ENCODE results near the gene DOC2A. TPM values are rescaled to one million over a fixed set of nuclear protein-coding genes. Genes with fewer than 3 reads are reported as not detected.

DOC2A gene
- total and polyA plus RNA-seq, 4 donors: 7.6 to 61.6 (median 37.6) TPM

- peaks cover 77% of the 10 kb centered on the region for H3K36me3 ChIP-seq (ENCODE audit: control insufficient read depth, insufficient read depth, low read length)
- H3K9me3 ChIP-seq (ENCODE audit: control insufficient read depth, insufficient read depth, low read length): no peaks in the 10 kb centered on the region
- no peak overlapping the region for H3K4me3 ChIP-seq (ENCODE audit: low read depth, low read length)
- peaks cover 22% of the 10 kb centered on the region for H3K4me1 ChIP-seq (ENCODE audit: control insufficient read depth, insufficient read depth, low read length)
- WGBS (ENCODE audit: insufficient coverage): no CpG with 5 or more reads among the region's 5 CpGs
- DNase-seq (ENCODE audit: low read depth in 4 of 6, low spot score in 6 of 6): no peak
- H3K27me3 ChIP-seq (ENCODE audit: control insufficient read depth, insufficient read depth, low read length): no peaks in the 10 kb centered on the region
- no peak overlapping the region for H3K27ac ChIP-seq (ENCODE audit: low read depth, low read length)
These were observed 19.3 kb downstream of the DOC2A start for GRCh38 chr16:29991571-29991904.

GRCh38 chr16:29990883-29991570 lies 19.8 kb downstream of the DOC2A start:
- DNase-seq (ENCODE audit: low read depth in 4 of 6, low spot score in 6 of 6): no peak
- H3K9me3 ChIP-seq (ENCODE audit: control insufficient read depth, insufficient read depth, low read length): no peaks in the 10 kb centered on the region
- 90% methylated on average over 28 of the region's 35 CpGs for WGBS (ENCODE audit: insufficient coverage)
- H3K27me3 ChIP-seq (ENCODE audit: control insufficient read depth, insufficient read depth, low read length): no peaks in the 10 kb centered on the region
- peaks cover 19% of the 10 kb centered on the region for H3K4me1 ChIP-seq (ENCODE audit: control insufficient read depth, insufficient read depth, low read length)
- no peak overlapping the region for H3K4me3 ChIP-seq (ENCODE audit: low read depth, low read length)
- no peak overlapping the region for H3K27ac ChIP-seq (ENCODE audit: low read depth, low read length)
- peaks cover 82% of the 10 kb centered on the region for H3K36me3 ChIP-seq (ENCODE audit: control insufficient read depth, insufficient read depth, low read length)

GRCh38 chr16:29990034-29990433 lies 20.8 kb downstream of the DOC2A start:
- Histone ChIP-seq H3K4me1 (ENCODE audit: control insufficient read depth, insufficient read depth, low read length) (peaks cover 15% of the 10 kb centered on the region), H3K4me3 (ENCODE audit: low read depth, low read length) (no peak overlapping the region), H3K9me3 (ENCODE audit: control insufficient read depth, insufficient read depth, low read length) (no peaks in the 10 kb centered on the region), H3K27ac (ENCODE audit: low read depth, low read length) (no peak overlapping the region), H3K27me3 (ENCODE audit: control insufficient read depth, insufficient read depth, low read length) (no peaks in the 10 kb centered on the region), H3K36me3 (ENCODE audit: control insufficient read depth, insufficient read depth, low read length) (peaks cover 90% of the 10 kb centered on the region)
- no peak for DNase-seq (ENCODE audit: low read depth in 4 of 6, low spot score in 6 of 6)
- no CpG with 5 or more reads among the region's 2 CpGs for WGBS (ENCODE audit: insufficient coverage)

- 91% methylated on average over 23 of the region's 23 CpGs for WGBS (ENCODE audit: insufficient coverage)
- peaks cover 94% of the 10 kb centered on the region for H3K36me3 ChIP-seq (ENCODE audit: control insufficient read depth, insufficient read depth, low read length)
These were observed 21.5 kb downstream of the DOC2A start for GRCh38 chr16:29989111-29989858.

GRCh38 chr16:29988346-29989075 lies 22.3 kb downstream of the DOC2A start:
- Histone ChIP-seq H3K4me1 (ENCODE audit: control insufficient read depth, insufficient read depth, low read length) (no peaks in the 10 kb centered on the region), H3K36me3 (ENCODE audit: control insufficient read depth, insufficient read depth, low read length) (peaks cover 94% of the 10 kb centered on the region), H3K9me3 (ENCODE audit: control insufficient read depth, insufficient read depth, low read length) (no peaks in the 10 kb centered on the region), H3K27ac (ENCODE audit: low read depth, low read length) (no peak overlapping the region), H3K4me3 (ENCODE audit: low read depth, low read length) (no peak overlapping the region), H3K27me3 (ENCODE audit: control insufficient read depth, insufficient read depth, low read length) (no peaks in the 10 kb centered on the region)
- WGBS (ENCODE audit: insufficient coverage): 79% methylated on average over 13 of the region's 17 CpGs
- DNase-seq (ENCODE audit: low read depth in 4 of 6, low spot score in 6 of 6): no peak

More at GRCh38 chr16:29989111-29989858, 21.5 kb downstream of the DOC2A start:
- no peaks in the 10 kb centered on the region for H3K9me3 ChIP-seq (ENCODE audit: control insufficient read depth, insufficient read depth, low read length)
- DNase-seq (ENCODE audit: low read depth in 4 of 6, low spot score in 6 of 6): no peak
- no peak overlapping the region for H3K4me3 ChIP-seq (ENCODE audit: low read depth, low read length)
- peaks cover 7% of the 10 kb centered on the region for H3K4me1 ChIP-seq (ENCODE audit: control insufficient read depth, insufficient read depth, low read length)
- no peaks in the 10 kb centered on the region for H3K27me3 ChIP-seq (ENCODE audit: control insufficient read depth, insufficient read depth, low read length)
- no peak overlapping the region for H3K27ac ChIP-seq (ENCODE audit: low read depth, low read length)

GRCh38 chr16:29987371-29988085 lies 23.3 kb downstream of the DOC2A start:
- 92% methylated on average over 35 of the region's 35 CpGs for WGBS (ENCODE audit: insufficient coverage)
- no peak overlapping the region for H3K4me3 ChIP-seq (ENCODE audit: low read depth, low read length)
- no peaks in the 10 kb centered on the region for H3K9me3 ChIP-seq (ENCODE audit: control insufficient read depth, insufficient read depth, low read length)
- no peaks in the 10 kb centered on the region for H3K27me3 ChIP-seq (ENCODE audit: control insufficient read depth, insufficient read depth, low read length)
- peaks cover 94% of the 10 kb centered on the region for H3K36me3 ChIP-seq (ENCODE audit: control insufficient read depth, insufficient read depth, low read length)
- H3K27ac ChIP-seq (ENCODE audit: low read depth, low read length): no peak overlapping the region
- no peaks in the 10 kb centered on the region for H3K4me1 ChIP-seq (ENCODE audit: control insufficient read depth, insufficient read depth, low read length)
- DNase-seq (ENCODE audit: low read depth in 4 of 6, low spot score in 6 of 6): no peak

GRCh38 chr16:29986931-29987330 lies 23.9 kb downstream of the DOC2A start:
- no peaks in the 10 kb centered on the region for H3K27me3 ChIP-seq (ENCODE audit: control insufficient read depth, insufficient read depth, low read length)
- DNase-seq (ENCODE audit: low read depth in 4 of 6, low spot score in 6 of 6): no peak
- H3K27ac ChIP-seq (ENCODE audit: low read depth, low read length): no peak overlapping the region
- peaks cover 94% of the 10 kb centered on the region for H3K36me3 ChIP-seq (ENCODE audit: control insufficient read depth, insufficient read depth, low read length)
- 100% methylated on average over 3 of the region's 5 CpGs for WGBS (ENCODE audit: insufficient coverage)
- H3K4me3 ChIP-seq (ENCODE audit: low read depth, low read length): no peak overlapping the region
- no peaks in the 10 kb centered on the region for H3K9me3 ChIP-seq (ENCODE audit: control insufficient read depth, insufficient read depth, low read length)
- no peaks in the 10 kb centered on the region for H3K4me1 ChIP-seq (ENCODE audit: control insufficient read depth, insufficient read depth, low read length)

- no peaks in the 10 kb centered on the region for H3K4me1 ChIP-seq (ENCODE audit: control insufficient read depth, insufficient read depth, low read length)
- peaks cover 93% of the 10 kb centered on the region for H3K36me3 ChIP-seq (ENCODE audit: control insufficient read depth, insufficient read depth, low read length)
- no peaks in the 10 kb centered on the region for H3K9me3 ChIP-seq (ENCODE audit: control insufficient read depth, insufficient read depth, low read length)
- no peaks in the 10 kb centered on the region for H3K27me3 ChIP-seq (ENCODE audit: control insufficient read depth, insufficient read depth, low read length)
- H3K27ac ChIP-seq (ENCODE audit: low read depth, low read length): no peak overlapping the region
- no peak for DNase-seq (ENCODE audit: low read depth in 4 of 6, low spot score in 6 of 6)
- H3K4me3 ChIP-seq (ENCODE audit: low read depth, low read length): no peak overlapping the region
- 94% methylated on average over 20 of the region's 20 CpGs for WGBS (ENCODE audit: insufficient coverage)
These were observed 24.6 kb downstream of the DOC2A start for GRCh38 chr16:29986231-29986630.

- WGBS (ENCODE audit: insufficient coverage): 95% methylated on average over 28 of the region's 28 CpGs
- Histone ChIP-seq H3K4me1 (ENCODE audit: control insufficient read depth, insufficient read depth, low read length) (no peaks in the 10 kb centered on the region), H3K27me3 (ENCODE audit: control insufficient read depth, insufficient read depth, low read length) (no peaks in the 10 kb centered on the region), H3K36me3 (ENCODE audit: control insufficient read depth, insufficient read depth, low read length) (peaks cover 87% of the 10 kb centered on the region), H3K9me3 (ENCODE audit: control insufficient read depth, insufficient read depth, low read length) (no peaks in the 10 kb centered on the region), H3K4me3 (ENCODE audit: low read depth, low read length) (no peak overlapping the region), H3K27ac (ENCODE audit: low read depth, low read length) (no peak overlapping the region)
- no peak for DNase-seq (ENCODE audit: low read depth in 4 of 6, low spot score in 6 of 6)
These were observed 25.5 kb downstream of the DOC2A start for GRCh38 chr16:29985271-29985811.

Measured in spinal cord (tissue), 10 donors.